HUES64 (cell line): ENCODE measurements around the gene QRICH1. TPM values are rescaled to one million over a fixed set of nuclear protein-coding genes. Genes with fewer than 3 reads are reported as not detected.

Experiments used
- H3K27ac ChIP-seq: 2 replicates; pipeline ENCODE4 v1.7.0; 2013; ENCODE audit warnings: low read depth, low read length, inconsistent platforms
- H3K27me3 ChIP-seq: 2 replicates; pipeline ENCODE4 v1.6.1; 2013; ENCODE audit warnings: mild to moderate bottlenecking, low read length; ENCODE audit not compliant: insufficient read depth
- H3K36me3 ChIP-seq: 2 replicates; pipeline ENCODE4 v1.6.1; 2013; ENCODE audit warnings: mild to moderate bottlenecking, low read length; ENCODE audit not compliant: insufficient read depth
- H3K4me1 ChIP-seq: 2 replicates; pipeline ENCODE4 v1.6.1; 2013; ENCODE audit warnings: mild to moderate bottlenecking, low read length, moderate library complexity; ENCODE audit not compliant: insufficient read depth
- H3K4me3 ChIP-seq: 2 replicates; pipeline ENCODE4 v1.5.1; 2013; ENCODE audit warnings: mild to moderate bottlenecking, low read length, moderate library complexity
- H3K9ac ChIP-seq: 2 replicates; pipeline ENCODE4 v1.6.1; 2013; ENCODE audit warnings: mild to moderate bottlenecking, low read depth, low read length
- H3K9me3 ChIP-seq: 2 replicates; pipeline ENCODE4 v1.6.1; 2013; ENCODE audit warnings: low read depth, low read length; ENCODE audit not compliant: insufficient read depth
- WGBS: fragments of 150-250, 120-280 bp; methylation state at CpG from one replicate; pipeline ENCODE4 v1.1.7; 2013; ENCODE audit warnings: missing lambda C conversion rate; 5-methylcytosine and 5-hydroxymethylcytosine counted together
- polyA plus RNA-seq, 2 experiments: library from polyadenylated mRNA; stranded (reverse); fragments of 50-300 nt; gene quantifications; one replicate each; pipeline ENCODE4 v1.2.3, GENCODE V29; 2013

QRICH1 gene
- polyA plus RNA-seq (2013, experiment 1 of 2) = 72.3 TPM
- polyA plus RNA-seq (2013, experiment 2 of 2) = 64.8 TPM

GRCh38 chr3:49093853-49094767 is at the start of gene QRICH1:
TSS of gene QRICH1 (minus strand) at chr3:49094071. CDS start at chr3:49077017, 17,054 bp downstream.
- peak within 1 kb of the TSS; percentile 80 for H3K4me3 ChIP-seq
- H3K4me1 ChIP-seq = peaks cover 7% of the 10 kb centered on the region; the same call in 1 of the 2 replicates
- H3K27me3 ChIP-seq = no peaks in the 10 kb centered on the region
- H3K36me3 ChIP-seq = peaks cover 53% of the 10 kb centered on the region
- H3K9me3 ChIP-seq = no peaks in the 10 kb centered on the region
- under 1% methylated on average over 65 of the region's 65 CpGs for WGBS
- H3K27ac ChIP-seq = peak within 1 kb of the TSS; percentile 100
- peak within 1 kb of the TSS; percentile 86 for H3K9ac ChIP-seq

- Histone ChIP-seq H3K9me3 (peaks cover 9% of the 10 kb centered on the region; the same call in 1 of the 2 replicates), H3K27ac (no peak overlapping the region), H3K4me1 (no peaks in the 10 kb centered on the region), H3K9ac (no peak overlapping the region), H3K27me3 (no peaks in the 10 kb centered on the region), H3K36me3 (no peaks in the 10 kb centered on the region), H3K4me3 (no peak overlapping the region)
- 54% methylated on average over 1 of the region's 3 CpGs for WGBS
These were observed 46.2 kb upstream of the QRICH1 start for GRCh38 chr3:49140080-49140479.

- H3K27me3 ChIP-seq = no peaks in the 10 kb centered on the region
- no peak overlapping the region for H3K27ac ChIP-seq
- no peaks in the 10 kb centered on the region for H3K9me3 ChIP-seq
- peaks cover 9% of the 10 kb centered on the region; the same call in 1 of the 2 replicates for H3K4me1 ChIP-seq
- H3K4me3 ChIP-seq = no peak overlapping the region
- WGBS = 86% methylated on average over 4 of the region's 4 CpGs
- no peak overlapping the region for H3K9ac ChIP-seq
- H3K36me3 ChIP-seq = no peaks in the 10 kb centered on the region
These were observed 41.6 kb upstream of the QRICH1 start for GRCh38 chr3:49135499-49135898.

GRCh38 chr3:49134471-49135265 is 40.8 kb upstream of the QRICH1 start:
- Histone ChIP-seq H3K9me3 (no peaks in the 10 kb centered on the region), H3K36me3 (no peaks in the 10 kb centered on the region), H3K27me3 (no peaks in the 10 kb centered on the region), H3K4me1 (peaks cover 9% of the 10 kb centered on the region; the same call in 1 of the 2 replicates), H3K4me3 (0 out of 2 replicates have a peak overlapping the region, but pooled peaks have one; percentile 89), H3K9ac (no peak overlapping the region), H3K27ac (no peak overlapping the region)
- 82% methylated on average over 3 of the region's 3 CpGs for WGBS

GRCh38 chr3:49133226-49133951 is 39.5 kb upstream of the QRICH1 start:
- Histone ChIP-seq H3K4me1 (peaks cover 9% of the 10 kb centered on the region; the same call in 1 of the 2 replicates), H3K27ac (peak overlapping the region; percentile 58; the same call in 1 of the 2 replicates), H3K4me3 (peak overlapping the region; percentile 89), H3K27me3 (no peaks in the 10 kb centered on the region), H3K9ac (peak overlapping the region; percentile 63), H3K9me3 (no peaks in the 10 kb centered on the region), H3K36me3 (no peaks in the 10 kb centered on the region)
- WGBS = under 1% methylated on average over 30 of the region's 30 CpGs

- 4% methylated on average over 28 of the region's 28 CpGs for WGBS
- Histone ChIP-seq H3K9ac (peak within 1 kb of the TSS; percentile 63), H3K9me3 (no peaks in the 10 kb centered on the region), H3K36me3 (no peaks in the 10 kb centered on the region), H3K27me3 (no peaks in the 10 kb centered on the region), H3K4me1 (peaks cover 9% of the 10 kb centered on the region; the same call in 1 of the 2 replicates), H3K27ac (peak within 1 kb of the TSS; percentile 78; the same call in 1 of the 2 replicates), H3K4me3 (peak within 1 kb of the TSS; percentile 89)
These were observed 38.8 kb upstream of the QRICH1 start, which contains the start of gene LAMB2 for GRCh38 chr3:49132437-49133225. TSS of gene LAMB2 (minus strand) at chr3:49133050. CDS start at chr3:49132867, 183 bp downstream.

- 59% methylated on average over 9 of the region's 9 CpGs for WGBS
- peak overlapping the region; percentile 89 for H3K4me3 ChIP-seq
- H3K27me3 ChIP-seq = no peaks in the 10 kb centered on the region
- H3K27ac ChIP-seq = peak overlapping the region; percentile 78; the same call in 1 of the 2 replicates
- peak overlapping the region; percentile 63 for H3K9ac ChIP-seq
- H3K9me3 ChIP-seq = no peaks in the 10 kb centered on the region
- H3K36me3 ChIP-seq = no peaks in the 10 kb centered on the region
- H3K4me1 ChIP-seq = peaks cover 9% of the 10 kb centered on the region; the same call in 1 of the 2 replicates
These were observed 38.2 kb upstream of the QRICH1 start for GRCh38 chr3:49132073-49132436.

- 0 out of 2 replicates have a peak overlapping the region, but pooled peaks have one; percentile 63 for H3K9ac ChIP-seq
- no peaks in the 10 kb centered on the region for H3K9me3 ChIP-seq
- H3K4me1 ChIP-seq = peaks cover 9% of the 10 kb centered on the region; the same call in 1 of the 2 replicates
- peak overlapping the region; percentile 89 for H3K4me3 ChIP-seq
- no peaks in the 10 kb centered on the region for H3K36me3 ChIP-seq
- no peak overlapping the region for H3K27ac ChIP-seq
- WGBS = 95% methylated on average over 6 of the region's 6 CpGs
- H3K27me3 ChIP-seq = no peaks in the 10 kb centered on the region
These were observed 37.7 kb upstream of the QRICH1 start for GRCh38 chr3:49131576-49131975.

- H3K4me1 ChIP-seq = peaks cover 9% of the 10 kb centered on the region; the same call in 1 of the 2 replicates
- no peak overlapping the region for H3K4me3 ChIP-seq
- no peaks in the 10 kb centered on the region for H3K27me3 ChIP-seq
- H3K9ac ChIP-seq = no peak overlapping the region
- WGBS = 93% methylated on average over 12 of the region's 12 CpGs
- H3K36me3 ChIP-seq = no peaks in the 10 kb centered on the region
- no peak overlapping the region for H3K27ac ChIP-seq
- H3K9me3 ChIP-seq = no peaks in the 10 kb centered on the region
These were observed 37.2 kb upstream of the QRICH1 start for GRCh38 chr3:49131040-49131439.
